LHCN-M2 (cell line): ENCODE data around the gene ANKDD1A. TPM values are rescaled to one million over a fixed set of nuclear protein-coding genes. Genes with fewer than 3 reads are reported as not detected.

Source experiments
- DNase-seq: peaks from one replicate; pipeline ENCODE4 v3.0.0-alpha.2; 2012; ENCODE audit warnings: low read depth
- polyA plus RNA-seq: library from polyadenylated mRNA; unstranded; fragments of >200 nt; gene quantifications from one replicate; pipeline ENCODE4 v1.2.1, GENCODE V29; 2012; ENCODE audit warnings: missing spikeins
- total RNA-seq: library from RNA; depleted of rRNA; stranded (reverse); fragments of >200 nt; gene quantifications from 2 replicates; pipeline ENCODE4 v1.2.3, GENCODE V29; 2014; rRNA removed

ANKDD1A gene
- 1.9 and 2.8 TPM in 2 replicates for total RNA-seq
- polyA plus RNA-seq, result 2.5 TPM

DNA sequence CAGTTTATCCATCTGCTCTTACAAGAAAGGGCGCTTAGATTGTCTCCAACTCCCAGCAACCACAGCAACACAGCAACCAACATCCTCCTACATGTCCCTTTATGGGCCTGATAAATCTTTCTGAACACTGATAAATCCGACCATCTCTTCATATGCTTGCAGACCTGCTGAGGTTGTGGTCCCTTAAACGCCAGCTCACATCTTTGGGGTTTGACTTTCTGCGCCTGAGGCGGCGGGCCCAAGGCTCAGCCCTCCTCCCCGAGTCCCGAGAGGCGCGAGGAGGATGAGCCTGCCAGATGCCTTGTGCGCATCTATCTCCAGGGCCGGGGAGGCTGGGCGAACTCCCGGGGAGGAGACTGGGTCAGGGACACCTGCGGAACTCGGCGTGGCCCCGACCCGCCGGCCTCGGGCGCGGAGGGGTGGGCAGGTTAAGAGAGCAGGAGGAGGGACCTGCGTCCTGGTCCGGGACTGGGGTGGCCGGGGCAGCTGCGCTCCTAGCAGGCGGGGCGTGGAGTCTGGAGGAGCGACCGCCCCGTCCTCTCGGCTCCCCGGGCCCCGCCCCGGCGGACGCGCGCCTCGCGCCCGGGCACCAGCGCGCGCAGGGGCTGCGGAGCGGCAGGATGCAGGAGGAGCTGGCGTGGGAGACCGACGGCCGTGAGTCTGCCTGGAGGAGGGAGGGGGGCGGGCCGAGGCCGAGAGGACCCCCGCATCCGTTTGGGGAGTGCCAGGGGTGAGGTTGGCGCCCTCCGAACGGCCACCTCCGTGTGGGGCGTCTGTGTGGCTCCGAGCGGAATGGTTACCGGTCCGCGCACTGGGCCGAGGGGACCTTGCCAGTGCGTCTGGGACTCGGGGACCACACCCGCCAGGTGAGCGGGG is at the start of gene ANKDD1A:
TSS of gene ANKDD1A (plus strand) at position 592 of the 876 bp plus-strand sequence. CDS start at position 621, 29 bp downstream.
- DNase-seq, result peak; percentile 31

DNA sequence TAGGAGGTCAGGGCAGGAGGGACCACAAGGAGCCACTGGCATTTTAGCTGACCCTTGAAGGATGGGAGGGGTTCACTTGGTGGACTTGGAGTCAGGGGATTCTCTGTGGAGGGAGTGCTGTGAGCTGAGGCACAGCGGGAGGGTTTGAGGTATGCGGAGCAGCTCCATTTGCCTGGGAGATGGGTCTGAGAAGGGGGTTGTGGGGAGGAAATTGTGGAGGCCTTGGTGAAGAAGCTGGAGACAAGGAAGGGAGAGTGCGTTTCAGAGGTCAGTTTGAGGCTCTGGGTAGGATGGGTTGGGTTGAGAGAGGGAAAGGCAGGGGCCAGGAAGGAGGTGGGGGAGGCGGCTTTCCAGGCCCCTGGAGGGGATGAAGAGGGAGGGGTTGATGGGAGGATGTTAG is 49.7 kb upstream of the ANKDD1A start:
- DNase-seq, result no peak

DNA sequence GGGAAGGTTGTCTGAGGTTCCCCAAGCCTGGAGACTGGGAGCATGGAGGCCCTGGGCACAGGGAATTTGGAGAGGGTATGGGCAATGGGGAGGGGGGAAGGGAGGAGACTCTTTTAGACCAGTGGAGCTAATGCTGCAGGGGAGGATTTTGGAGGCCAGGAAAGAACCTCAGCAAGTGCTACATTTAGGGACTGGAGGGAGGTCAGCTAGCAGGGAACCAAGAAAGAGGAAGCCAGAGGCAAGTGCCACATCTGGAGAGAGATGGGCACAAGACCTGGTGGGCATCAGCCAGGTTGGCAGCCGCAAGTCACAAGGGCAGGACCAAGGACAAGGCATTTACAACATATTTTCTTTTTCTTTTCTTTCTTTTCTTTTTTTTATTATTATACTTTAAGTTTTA is 49.3 kb upstream of the ANKDD1A start:
- DNase-seq, result no peak

DNA sequence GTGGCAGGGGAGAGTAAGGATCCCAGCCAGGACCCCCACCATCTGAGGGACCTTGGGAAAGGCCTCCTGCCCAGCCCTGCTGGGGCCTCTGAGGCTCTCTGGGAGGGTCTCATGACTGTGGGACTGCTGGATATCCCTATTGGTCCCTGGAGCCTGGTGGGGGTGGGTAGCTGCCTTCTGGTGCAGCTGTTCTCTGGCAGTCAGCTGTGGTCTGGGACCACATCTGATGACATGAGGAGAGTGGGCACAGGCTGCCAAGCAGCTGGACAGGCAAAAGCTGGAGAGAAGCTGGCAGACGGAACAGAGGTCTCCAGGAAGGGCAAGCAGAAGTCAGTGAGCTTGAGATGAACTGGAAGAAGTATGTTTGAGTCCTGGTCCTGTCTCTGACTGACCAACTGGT is 47.6 kb upstream of the ANKDD1A start:
- peak; percentile 98 for DNase-seq

DNA sequence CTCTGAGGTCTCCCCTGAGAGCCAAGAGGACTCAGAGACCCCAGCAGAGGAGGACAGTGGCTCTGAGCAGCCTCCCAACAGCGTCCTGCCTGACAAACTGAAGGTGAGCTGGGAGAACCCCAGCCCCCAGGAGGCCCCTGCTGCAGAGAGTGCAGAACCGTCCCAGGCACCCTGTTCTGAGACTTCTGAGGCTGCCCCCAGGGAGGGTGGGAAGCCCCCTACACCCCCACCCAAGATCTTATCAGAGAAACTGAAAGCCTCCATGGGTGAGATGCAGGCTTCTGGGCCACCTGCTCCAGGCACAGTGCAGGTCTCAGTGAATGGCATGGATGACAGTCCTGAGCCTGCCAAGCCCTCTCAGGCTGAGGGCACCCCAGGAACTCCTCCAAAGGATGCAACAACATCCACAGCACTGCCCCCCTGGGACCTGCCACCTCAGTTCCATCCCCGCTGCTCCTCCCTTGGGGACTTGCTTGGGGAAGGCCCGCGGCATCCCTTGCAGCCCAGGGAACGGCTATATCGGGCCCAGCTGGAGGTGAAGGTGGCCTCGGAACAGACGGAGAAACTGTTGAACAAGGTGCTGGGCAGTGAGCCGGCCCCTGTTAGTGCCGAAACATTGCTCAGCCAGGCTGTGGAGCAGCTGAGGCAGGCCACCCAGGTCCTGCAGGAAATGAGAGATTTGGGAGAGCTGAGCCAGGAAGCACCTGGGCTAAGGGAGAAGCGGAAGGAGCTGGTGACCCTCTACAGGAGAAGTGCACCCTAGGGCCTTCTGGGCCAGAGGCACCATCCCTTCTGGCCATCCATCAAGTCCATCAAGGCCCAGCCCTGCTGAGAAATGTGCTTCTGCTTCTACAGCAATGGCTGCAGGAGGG is 46.3 kb upstream of the ANKDD1A start:
- DNase-seq, result no peak

GRCh38 chr15:64865998-64866520 is 45.6 kb upstream of the ANKDD1A start:
- peak; percentile 95 for DNase-seq

GRCh38 chr15:64869501-64869900 is 42.2 kb upstream of the ANKDD1A start:
- no peak for DNase-seq

- DNase-seq, result no peak
Measured at GRCh38 chr15:64870353-64870752, 41.3 kb upstream of the ANKDD1A start.

GRCh38 chr15:64875641-64876223 is 36.0 kb upstream of the ANKDD1A start:
- DNase-seq, result no peak

DNA sequence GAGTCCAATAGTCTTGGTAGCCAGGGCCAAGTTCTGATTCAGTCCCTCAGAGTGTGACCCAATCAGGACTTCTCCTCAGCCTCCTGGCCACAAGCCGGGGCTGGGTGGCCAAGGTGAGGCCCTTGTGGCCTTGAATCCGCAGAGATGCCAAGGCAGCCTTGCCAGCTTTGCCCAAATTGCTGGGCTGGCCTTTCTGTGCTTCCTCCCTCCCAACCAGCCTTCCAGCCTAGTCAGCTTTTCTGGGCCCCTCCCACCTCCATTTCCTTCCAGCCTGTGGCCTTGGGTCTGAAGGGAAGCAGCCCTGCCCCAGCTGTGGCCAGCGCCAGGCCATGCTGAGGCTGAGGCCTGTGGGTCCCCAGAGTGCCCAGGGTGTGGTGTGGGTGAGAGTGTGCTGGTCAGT is 34.3 kb upstream of the ANKDD1A start:
- DNase-seq, result peak; percentile 58

GRCh38 chr15:64878705-64879104 is 33.0 kb upstream of the ANKDD1A start:
- no peak for DNase-seq

- DNase-seq, result peak; percentile 48
Measured at GRCh38 chr15:64883100-64883581, 28.6 kb upstream of the ANKDD1A start.

DNA sequence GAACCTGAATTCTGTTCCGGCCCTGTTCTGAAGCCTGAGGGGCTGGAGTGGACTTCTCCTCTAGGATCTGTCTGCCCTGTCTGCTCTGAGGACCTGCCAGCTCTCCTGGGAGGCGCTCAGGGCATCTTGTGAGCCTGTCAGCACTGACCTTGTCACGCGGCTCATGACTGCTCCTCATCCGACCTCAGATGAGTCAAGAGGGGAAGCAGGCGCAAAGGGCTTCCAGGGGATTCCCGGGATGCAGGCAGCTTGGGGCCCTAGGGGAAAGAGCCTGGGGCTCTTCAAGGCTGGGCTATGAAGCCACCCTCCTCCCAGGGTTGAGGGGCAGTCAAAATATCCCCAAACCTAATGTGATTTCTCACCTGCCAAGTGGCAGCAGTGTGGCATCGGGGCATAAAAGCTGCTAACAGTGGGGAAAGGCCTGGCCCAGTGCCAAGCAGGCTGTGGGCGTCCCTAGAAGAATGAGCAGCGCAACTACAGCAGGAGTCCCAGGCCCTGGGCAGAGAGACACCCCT is 27.6 kb upstream of the ANKDD1A start:
- DNase-seq, result peak; percentile 94

DNA sequence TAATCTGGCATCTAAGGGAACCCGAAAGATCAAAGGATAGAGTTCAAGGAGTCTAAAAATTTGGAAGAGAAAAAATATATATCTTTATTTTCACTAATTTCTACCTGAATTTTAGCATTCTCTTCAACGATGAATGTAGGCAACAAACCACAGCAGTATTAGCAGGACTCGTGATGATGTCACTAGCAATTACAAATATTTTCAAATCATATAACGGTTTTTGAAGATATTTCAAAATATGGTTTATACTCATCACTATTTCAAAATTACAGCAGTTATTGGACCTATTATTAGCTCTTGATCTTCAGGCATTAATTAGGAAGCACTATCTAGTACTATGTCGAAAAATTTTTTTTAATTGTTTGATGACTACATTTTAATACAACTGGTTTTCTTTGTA is 27.0 kb upstream of the ANKDD1A start:
- DNase-seq, result no peak

GRCh38 chr15:64888336-64888735 is 23.4 kb upstream of the ANKDD1A start:
- no peak for DNase-seq

GRCh38 chr15:64891561-64891960 is 20.1 kb upstream of the ANKDD1A start:
- DNase-seq, result no peak

DNA sequence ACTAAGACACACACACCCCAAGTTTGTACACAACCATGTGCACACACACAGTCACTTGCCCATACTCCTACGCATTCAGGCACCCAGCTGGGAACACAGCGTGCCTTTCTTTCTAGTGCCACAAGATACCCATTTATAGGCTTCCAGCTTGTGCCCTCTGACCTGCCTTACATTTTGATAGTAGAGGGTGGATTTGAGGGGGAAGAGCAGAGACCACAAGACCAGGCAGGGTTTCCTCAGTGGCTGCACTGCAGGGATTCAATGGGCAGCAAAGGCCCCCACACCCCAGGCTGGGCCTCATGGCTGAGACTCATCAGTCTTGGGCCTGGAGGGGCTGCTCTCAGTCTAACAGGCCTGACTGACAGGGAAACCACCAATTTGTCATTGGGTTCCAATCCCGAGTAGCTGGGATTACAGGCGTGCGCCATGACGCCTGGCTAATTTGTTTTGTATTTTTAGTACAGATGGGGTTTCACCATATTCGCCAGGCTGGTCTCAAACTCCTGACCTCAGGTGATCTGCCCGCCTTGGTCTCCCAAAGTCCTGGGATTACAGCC is 18.8 kb upstream of the ANKDD1A start:
- DNase-seq, result no peak

GRCh38 chr15:64893481-64894394 is 18.0 kb upstream of the ANKDD1A start:
- peak; percentile 88 for DNase-seq

DNA sequence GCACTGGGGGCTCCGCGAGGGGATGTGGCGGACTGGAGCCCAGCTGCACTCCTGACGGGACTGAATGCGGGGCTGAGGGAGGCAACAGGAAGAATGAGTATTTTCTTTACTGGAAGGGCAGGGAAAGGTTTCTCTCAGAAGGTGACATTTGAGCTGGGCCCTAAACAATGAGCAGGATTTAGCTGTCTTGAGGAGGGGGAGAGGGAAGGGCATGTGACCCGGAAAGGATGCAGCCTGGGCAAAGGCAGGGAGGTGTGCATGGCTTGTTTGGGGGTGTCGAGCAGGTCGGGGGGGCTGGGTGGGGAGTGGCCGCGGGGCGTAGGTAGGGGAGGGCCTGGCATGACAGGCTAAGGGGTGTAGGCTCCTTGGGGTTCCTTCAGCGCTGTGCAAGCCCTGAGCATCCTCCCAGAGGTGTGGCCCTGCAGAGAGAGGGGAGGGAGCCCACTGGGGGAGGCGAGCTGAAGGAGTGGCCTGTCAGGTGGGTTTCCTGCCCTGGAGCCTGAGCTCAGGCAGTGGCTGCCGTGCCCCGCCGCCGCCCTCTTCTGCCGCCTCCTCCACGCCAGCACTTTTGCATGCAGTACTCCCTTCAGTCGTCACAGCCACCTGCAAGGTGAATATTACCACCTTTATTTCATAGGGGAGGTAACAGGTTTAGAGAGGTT is 17.2 kb upstream of the ANKDD1A start:
- no peak for DNase-seq
